ENCODE measurements around the gene ZNF514. TPM values are rescaled to one million over a fixed set of nuclear protein-coding genes. Genes with fewer than 3 reads are reported as not detected.
"Not testable (repeated sequence)": the region's sequence is repeated elsewhere in the genome, so short reads cannot be mapped to it uniquely, and the experiment has no call there.

Gene ZNF514
- total RNA-seq, 2 donors from 2014 or later = 11.7 to 13.8 TPM

DNA sequence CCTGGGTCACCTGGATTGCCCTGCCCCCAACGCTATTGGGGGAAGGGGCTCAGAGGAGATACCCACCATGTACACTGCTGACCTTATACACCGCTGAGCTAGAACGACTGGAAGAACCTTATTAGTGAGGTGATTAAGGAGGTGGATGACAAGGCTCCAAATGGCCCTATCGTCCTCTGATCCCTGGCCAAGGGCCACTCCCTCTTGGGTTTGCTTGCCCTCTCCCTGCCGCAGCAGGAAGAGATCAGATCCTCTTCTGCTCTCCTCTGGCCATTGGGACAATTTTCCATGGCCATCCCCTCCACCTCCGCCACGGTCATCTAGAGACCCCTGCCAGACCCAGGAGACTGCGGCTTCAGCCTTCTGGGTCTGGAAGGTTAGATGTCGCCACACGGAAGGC is 1.2 kb downstream of the ZNF514 start:
- no peak for ATAC-seq
- no peak for DNase-seq
- intact Hi-C loops (cut with DNase I) = no loop called here

DNA sequence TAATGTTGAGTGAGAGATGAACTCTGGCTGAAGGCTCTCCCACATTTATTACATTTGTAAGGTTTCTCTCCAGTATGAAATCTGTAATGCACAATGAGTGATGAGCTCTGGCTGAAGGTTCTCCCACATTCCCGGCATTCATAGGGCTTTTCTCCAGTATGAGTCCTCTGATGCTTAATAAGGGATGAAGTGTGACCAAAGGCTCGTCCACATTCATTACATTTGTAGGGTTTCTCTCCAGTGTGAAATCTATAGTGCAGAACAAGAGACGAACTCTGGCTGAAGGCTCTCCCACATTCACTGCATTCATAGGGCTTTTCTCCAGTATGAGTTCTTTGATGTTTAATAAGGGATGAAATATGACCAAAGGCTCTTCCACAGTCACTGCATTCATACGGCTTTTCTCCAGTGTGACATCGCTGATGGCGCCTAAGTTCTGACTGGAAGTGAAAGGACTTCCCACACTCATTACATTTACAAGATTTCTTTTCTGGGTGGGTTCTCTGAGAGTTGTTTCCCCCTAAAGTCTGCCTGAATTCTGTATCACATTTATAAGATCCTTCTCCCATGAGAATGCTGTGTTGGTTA is 10.2 kb downstream of the ZNF514 start:
- ATAC-seq (no peak), DNase-seq (no peak)
- intact Hi-C loops (cut with DNase I) = no loop called here

DNA sequence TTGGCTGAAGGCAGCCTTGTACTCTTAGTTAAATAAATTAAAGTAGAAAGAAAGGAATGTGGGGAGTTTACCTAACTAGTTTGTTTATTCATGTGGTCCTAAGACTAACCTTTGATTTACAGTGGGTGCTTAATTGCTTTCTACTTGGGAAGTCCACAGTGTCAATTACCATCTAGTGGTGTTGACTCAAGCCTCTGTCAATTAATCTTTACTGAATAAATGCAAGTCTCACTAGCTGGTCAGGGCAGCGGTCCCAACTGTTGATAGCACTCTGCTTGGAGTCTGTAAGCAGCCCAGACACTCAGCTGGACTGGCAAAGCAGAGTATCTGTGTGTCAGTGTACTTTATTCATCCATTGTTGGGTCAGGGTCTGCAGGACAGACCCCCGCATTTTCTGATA is 15.8 kb downstream of the ZNF514 start:
- DNase-seq (no peak), ATAC-seq (no peak)
- intact Hi-C loops (cut with DNase I) = no loop called here

DNA sequence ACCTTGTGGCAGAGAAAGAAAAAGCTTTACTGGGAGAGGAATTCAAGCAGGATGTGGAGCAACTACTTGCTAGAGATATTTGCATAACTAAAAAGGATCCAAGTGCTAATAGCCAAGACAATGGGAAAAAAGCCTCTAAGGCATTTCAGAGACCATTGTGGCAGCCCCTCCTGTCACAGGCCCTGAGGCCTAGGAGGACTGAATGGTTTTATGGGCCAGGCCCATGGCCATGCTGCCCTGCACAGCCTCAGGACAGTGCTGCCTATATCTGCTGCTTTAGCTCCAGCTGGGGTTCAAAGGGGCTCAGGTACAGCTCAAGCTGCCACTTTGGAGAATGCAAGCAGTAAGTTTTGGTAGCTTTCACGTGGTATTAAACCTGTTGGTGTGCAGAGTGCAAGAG is 20.9 kb downstream of the ZNF514 start:
- ATAC-seq (no peak), DNase-seq (no peak)
- intact Hi-C loops (cut with DNase I) = no loop called here

DNA sequence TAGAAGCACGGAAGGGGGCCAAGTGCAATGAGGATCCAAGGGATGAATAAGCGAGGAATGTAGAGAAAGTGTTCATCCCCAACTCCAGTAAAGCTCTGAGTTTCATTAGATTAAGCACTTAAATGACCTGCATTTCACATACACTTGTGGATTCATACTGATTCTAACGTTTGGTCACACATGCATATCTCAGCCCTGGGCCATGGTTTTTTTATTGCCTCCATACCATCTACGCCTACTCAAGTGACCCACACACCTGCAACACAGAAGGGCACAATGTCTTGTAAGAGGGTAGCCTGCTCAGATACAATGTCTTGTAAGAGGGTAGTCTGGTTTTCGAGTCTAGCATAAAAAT is 37.5 kb downstream of the ZNF514 start:
- intact Hi-C loops (cut with DNase I) = loop anchor here in 1 of 2 donors (10.0 kb wide), 1 partner anchor 83 kb away; the partner anchor contains the start of gene ZNF892
- DNase-seq = no peak
- peak in 1 of 2 donors; percentile 2 for ATAC-seq

DNA sequence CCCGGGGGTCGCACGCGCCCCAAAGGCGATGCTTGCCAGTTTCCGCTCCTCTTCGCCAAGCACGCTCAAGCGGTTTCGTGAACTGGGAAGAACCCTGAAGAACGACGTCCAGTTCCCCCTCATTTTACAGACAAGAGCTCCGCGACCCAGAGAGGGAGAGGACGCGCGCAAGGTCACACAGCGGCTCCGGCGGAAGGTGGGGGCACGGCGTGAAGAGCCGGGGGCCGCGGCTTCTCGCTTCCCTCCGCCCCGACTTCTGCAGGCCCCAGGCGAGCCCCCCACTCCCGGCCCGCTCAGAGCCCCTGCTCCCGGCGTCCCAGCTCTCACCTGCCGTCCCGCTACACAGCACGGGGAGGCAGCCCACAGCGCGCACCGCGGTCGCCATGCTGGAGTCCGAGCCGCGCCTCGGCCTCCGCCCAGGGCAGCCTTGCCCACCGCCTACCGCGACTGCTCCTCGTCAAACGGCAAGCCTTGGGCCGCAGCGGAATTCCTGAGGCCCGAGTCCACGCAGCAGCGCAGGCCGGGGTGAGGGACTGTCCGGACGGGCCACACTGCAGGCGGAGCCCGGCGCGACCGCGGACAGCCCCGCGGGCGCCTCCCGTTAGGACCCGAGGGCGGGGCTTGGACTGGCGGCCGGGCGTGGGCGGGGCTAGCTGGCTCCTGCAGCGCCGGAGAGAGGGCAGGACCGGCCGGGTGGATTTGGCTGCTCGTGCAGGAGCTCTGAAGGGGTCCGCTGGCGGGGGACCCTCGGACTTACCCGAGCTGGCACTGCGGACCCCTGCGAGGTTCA is 38.0 kb downstream of the ZNF514 start, which contains the start of gene MRPS5:
MRPS5 (minus strand) TSS at position 402 of the 790 bp plus-strand sequence; CDS start at position 385, 17 bp downstream.
- intact Hi-C loops (cut with DNase I) = loop anchor here in 1 of 2 donors (2.0 to 10.0 kb wide), 2 partner anchors 43 to 83 kb away; partner anchors contain the start of genes ZNF2 and ZNF892
- ATAC-seq (peak; percentile 98 to 99), DNase-seq (peak; percentile 91)

DNA sequence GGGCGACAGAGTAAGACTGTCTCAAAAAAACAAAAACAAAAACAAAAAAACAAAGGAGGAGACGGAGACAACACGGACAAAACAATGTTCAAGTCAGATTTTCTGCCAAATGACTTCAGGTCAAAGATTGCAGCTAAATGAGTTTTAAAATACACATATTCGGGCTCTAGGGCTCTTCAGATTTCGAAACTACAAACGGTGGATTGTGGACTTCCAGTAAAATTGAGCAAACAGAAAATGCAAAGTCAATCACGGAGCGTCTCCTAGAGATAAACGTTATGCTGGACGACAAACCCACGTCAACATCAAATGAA is 38.6 kb downstream of the ZNF514 start:
- DNase-seq = no peak
- intact Hi-C loops (cut with DNase I) = loop anchor here in 1 of 2 donors (2.0 to 10.0 kb wide), 2 partner anchors 44 to 84 kb away; partner anchors contain the start of genes ZNF2 and ZNF892
- peak in 1 of 2 donors; percentile 7 for ATAC-seq

DNA sequence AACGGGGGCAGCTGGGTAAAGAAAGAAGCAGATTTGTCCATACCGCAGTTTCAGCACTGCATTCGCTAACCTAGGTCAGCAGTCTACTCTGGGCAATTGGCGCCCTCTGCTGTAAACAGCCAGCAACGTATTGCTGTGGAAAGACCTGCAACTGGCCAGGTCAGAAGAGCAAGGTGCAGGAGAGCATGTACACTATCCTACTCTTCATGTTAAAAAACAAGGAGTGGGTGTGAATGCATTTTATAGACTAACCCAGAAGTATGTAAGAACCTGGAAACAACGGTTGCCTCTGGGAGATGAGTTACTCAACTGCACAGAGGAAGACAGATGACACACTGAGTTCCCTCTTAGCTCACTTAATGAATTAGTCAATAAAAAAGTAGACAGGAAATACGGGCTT is 44.2 kb downstream of the ZNF514 start:
- peak; percentile 60 for DNase-seq
- peak; percentile 90 to 92 for ATAC-seq

DNA sequence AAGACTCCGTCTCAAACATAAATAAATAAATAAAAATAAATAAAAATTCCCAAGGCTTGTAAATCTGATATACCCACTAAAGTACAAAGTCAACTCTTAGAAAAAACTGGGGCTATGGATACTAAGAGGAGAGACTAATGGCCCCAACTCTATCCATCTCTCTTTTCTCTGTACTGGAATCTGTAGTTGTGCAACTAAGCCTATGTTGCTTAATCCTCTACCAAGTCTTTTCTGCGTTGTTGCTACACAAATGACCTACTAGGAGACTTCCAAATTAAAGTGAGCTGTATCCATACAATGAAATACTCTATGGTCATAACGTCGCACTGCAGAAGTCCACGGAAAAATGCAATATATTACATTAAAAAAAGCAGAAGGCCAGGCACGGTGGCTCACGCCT is 46.2 kb downstream of the ZNF514 start:
- ATAC-seq (no peak), DNase-seq (no peak)
- intact Hi-C loops (cut with DNase I) = no loop called here

More for the DNA sequence above, 44.2 kb downstream of the ZNF514 start:
- intact Hi-C loops (cut with DNase I) = loop anchor here in 1 of 2 donors (2.0 kb wide), 1 partner anchor 93 kb away; no protein-coding TSS in a partner anchor

DNA sequence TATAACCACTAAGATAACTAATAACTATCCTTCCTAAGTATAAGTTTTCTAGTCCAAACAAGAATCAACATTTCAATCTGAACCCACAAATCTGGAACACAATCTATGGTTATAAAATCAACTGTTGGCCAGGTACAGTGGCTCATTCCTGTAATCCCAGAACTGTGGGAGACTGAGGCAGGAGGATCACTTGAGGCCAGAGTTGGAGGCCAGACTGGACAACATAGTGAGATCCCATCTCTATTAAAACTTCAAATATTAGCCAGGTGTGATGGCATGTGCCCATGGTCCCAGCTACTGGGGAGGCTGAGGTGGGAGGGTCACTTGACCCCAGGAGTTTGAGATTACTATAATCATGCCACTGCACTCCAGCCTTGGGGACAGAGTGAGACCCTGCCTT is 49.3 kb downstream of the ZNF514 start:
- ATAC-seq (no peak), DNase-seq (no peak)
- intact Hi-C loops (cut with DNase I) = no loop called here

DNA sequence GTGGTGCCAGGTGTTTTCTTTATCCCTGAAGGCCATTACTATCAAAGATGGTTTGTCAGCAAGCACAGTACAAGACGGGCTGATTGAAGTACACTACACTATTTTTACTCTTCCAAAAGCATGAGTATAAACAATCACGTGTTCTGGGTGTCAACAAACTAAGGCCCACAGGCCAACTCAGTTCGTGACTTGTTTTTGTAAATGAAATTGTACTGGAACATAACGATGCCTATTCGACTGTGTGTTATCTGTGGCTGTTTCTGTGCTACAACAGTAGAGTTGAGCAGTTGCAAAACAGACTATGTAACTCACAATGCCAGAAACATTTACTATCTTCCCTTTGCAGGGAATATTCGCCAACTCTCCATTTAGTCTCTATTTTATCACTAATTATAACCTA is 50.4 kb downstream of the ZNF514 start:
- DNase-seq = no peak
- ATAC-seq = no peak
- intact Hi-C loops (cut with DNase I) = no loop called here

DNA sequence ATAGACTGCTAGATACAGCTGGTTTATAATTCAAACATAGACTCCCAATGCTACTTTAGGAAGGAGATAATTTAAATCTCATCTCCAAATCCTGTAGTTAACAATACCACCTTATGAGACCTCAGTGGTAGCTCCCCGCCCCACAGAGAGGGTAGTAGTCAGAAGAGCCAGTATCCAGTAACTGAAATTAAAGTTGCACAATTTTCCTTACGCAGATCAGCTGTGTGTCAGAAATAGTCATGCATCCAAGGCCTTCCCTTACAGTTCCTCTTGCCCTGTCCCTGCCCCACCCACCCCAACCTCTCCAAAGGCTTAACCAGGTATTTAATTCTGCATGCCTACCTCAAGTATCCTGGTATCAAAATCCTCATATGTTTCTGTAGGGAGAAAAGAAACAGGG is 53.6 kb downstream of the ZNF514 start:
- no peak for DNase-seq
- intact Hi-C loops (cut with DNase I) = no loop called here
- no peak for ATAC-seq

DNA sequence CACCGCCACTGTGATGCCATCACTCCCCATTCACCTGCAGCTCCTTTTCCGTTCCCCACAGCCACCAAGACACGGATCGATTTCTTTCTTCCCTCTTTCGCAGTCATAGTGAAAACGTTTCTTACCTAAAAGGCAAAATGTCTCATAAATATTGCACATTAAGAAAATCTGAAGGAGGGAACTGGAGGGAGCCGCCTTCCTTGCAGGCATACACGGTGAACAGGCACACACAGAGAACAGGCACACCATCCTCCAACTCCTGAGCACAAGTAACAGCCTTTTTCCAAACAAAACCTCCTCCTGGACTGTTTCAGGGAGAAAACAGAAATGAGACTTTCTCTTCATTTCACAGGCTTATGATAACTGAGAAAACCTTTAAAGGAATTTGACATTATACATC is 55.0 kb downstream of the ZNF514 start:
- intact Hi-C loops (cut with DNase I) = no loop called here
- DNase-seq = no peak
- no peak for ATAC-seq

DNA sequence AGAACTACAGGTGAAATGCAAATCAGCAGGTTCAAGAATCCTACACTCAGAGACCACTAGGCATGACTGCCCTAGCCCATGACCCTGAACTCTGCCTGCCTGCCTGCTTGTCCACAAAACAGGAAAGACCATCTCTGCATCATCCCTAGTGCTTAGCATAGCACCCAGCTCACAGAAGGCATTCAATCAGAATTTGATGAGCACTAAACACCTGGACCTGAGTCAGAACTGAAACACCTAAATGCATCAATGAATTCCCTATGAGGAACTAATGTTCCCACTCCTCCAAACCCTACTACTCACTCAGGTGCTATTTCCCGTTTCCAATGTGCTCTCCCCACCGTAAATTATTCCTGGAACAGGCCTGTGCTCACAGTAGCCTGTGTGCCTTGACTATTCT is 59.7 kb downstream of the ZNF514 start:
- DNase-seq (no peak), ATAC-seq (no peak)
- intact Hi-C loops (cut with DNase I) = no loop called here

DNA sequence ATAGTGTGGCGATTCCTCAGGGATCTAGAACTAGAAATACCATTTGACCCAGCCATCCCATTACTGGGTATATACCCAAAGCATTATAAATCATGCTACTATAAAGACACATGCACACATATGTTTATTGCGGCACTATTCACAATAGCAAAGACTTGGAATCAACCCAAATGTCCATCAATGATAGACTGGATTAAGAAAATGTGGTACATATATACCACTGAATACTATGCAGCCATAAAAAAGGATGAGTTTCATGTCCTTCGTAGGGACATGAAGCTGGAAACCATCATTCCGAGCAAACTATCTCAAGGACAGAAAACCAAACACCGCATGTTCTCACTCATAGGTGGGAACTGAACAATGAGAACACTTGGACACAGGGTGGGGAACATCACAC is 61.4 kb downstream of the ZNF514 start:
- DNase-seq; intact Hi-C loops (cut with DNase I); ATAC-seq: not testable (repeated sequence)

Other genes with a start within 250 kb of the ZNF514 start
- 1 to 10 TPM; 5.8 to 7.8 TPM for gene MAL, start 134.1 kb downstream of the ZNF514 start, total RNA-seq
- 10 to 100 TPM; 56.0 to 56.5 TPM for gene MRPS5, start 38.0 kb downstream of the ZNF514 start, total RNA-seq
- gene ZNF2, start 6.0 kb upstream of the ZNF514 start, total RNA-seq = 1 to 10 TPM; 3.0 to 4.2 TPM
- gene ZNF892, start 47.7 kb upstream of the ZNF514 start, total RNA-seq = 1 to 10 TPM; 2.8 to 2.9 TPM
- under 1 TPM; 0.29 to 0.84 TPM for gene PROM2, start 114.6 kb upstream of the ZNF514 start, total RNA-seq
- gene KCNIP3, start 137.5 kb upstream of the ZNF514 start, total RNA-seq = 1 to 10 TPM; 2.6 to 4.1 TPM
- gene FAHD2A, start 242.9 kb upstream of the ZNF514 start, total RNA-seq = 10 to 100 TPM; 29.1 to 31.6 TPM